HG03108 (cell line): ENCODE measurements around the gene SPNS2.

ENCODE experiments used
- ATAC-seq: cut with Tn5 transposase; IDR thresholded peaks from one replicate; pipeline ENCODE4 v1.9.1; 2021; ENCODE audit warnings: moderate library complexity; ENCODE audit not compliant: unreplicated experiment

The SPNS2 gene, protein sequence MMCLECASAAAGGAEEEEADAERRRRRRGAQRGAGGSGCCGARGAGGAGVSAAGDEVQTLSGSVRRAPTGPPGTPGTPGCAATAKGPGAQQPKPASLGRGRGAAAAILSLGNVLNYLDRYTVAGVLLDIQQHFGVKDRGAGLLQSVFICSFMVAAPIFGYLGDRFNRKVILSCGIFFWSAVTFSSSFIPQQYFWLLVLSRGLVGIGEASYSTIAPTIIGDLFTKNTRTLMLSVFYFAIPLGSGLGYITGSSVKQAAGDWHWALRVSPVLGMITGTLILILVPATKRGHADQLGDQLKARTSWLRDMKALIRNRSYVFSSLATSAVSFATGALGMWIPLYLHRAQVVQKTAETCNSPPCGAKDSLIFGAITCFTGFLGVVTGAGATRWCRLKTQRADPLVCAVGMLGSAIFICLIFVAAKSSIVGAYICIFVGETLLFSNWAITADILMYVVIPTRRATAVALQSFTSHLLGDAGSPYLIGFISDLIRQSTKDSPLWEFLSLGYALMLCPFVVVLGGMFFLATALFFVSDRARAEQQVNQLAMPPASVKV

DNA sequence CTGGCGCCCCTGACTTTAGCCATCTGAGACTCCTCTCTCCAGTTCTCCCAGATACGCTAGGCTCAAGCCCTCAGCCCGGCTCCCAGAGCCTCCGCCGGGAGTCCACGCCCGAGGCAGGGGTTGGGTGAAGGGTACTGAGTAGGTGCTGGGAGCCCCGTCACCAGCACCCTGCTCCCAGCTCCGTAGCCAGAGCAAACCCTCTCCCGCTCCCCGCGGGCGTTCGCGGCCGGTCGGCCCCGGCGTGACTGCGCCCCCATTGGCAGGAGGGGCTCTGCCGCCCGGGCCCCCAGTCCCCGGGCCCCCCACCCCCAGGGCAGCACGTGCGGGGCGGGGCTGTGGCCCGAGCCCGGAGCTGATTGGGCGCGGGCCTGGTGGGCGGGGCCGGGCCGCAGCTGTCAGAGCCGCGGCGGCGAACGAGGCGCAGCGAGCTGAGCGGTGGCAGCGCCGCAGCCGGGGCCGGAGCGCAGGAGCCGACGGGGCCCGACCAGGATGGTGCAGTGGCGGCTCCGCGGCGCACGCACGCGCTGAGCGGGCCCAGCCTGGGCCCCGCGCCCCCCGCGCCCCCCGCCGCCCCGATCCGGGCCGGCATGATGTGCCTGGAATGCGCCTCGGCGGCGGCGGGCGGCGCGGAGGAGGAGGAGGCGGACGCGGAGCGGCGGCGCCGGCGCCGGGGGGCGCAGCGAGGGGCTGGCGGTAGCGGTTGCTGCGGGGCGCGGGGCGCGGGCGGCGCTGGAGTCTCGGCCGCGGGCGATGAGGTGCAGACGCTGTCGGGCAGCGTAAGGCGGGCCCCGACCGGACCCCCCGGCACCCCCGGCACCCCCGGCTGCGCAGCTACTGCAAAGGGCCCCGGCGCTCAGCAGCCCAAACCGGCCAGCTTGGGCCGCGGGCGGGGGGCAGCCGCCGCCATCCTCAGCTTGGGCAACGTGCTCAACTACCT is at the start of gene SPNS2:
TSS of gene SPNS2 (plus strand) at position 421 of the 937 bp plus-strand sequence. CDS start at position 588, 167 bp downstream.
- ATAC-seq: peak; percentile 63

- no peak for ATAC-seq
Measured at GRCh38 chr17:4449736-4450135, 48.9 kb upstream of the SPNS2 start.

DNA sequence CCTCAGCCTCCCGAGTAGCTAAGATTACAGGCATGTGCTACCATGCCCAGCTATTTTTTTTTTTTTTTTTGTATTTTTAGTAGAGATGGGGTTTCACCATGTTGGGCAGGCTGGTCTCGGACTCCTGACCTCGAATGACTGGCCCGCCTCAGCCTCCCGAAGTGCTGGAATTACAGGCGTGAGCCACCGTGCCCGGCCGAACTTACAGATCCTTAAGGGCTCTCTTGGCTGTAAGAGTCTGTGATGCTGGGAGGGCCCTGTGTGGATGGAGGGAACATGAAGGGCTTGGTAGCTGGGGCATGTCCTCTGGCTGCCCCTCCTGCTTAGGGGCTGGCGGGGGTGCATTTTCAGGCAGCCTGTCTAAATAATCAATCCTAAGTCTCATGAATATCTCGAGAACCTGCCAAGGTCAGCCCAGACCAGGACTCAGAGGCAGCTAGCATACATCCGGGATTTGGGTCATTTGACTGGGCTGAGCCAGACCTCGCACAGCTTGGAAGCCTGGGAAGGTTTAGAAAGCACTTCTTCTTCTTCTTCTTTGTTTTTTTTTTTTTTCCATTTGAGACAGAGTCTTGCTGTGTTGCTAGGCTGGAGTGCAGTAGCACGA is 47.9 kb upstream of the SPNS2 start:
- ATAC-seq: no peak

DNA sequence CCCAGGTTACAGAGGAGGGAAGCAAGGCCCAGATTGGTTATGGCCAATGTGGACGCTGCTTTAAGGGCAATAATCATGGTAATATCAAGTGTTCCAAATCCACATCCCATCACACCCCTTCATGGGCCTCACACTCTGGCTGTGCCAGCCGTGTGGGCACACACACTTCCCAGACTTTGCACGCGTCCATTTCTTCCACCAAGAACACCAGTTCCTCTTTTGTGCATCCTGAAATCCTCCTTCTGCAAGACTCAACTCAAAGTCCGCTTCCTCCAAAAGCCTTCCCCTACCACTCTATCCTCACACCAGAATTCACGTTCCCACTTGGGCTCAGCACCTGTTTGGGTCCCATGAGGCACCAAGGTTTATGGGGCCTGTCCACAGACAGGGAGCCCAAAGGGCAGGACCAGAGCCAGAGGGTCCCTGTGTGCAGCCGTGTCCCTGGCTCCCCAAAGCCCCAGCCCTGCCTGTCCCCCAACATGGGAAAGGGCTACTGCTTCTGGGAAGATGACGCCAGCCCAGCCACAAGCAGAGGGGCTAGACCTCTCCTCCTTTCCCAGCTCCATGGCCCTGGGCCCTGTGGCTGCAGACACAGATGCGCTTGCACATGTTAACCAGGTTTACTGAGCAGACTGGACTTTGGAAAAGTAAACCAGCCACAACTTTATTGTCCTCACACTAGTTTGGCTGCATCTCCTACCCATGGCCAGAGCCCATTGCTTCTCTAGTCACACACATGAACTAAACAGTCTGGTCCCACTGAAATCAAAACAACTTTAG is 44.7 kb upstream of the SPNS2 start:
- ATAC-seq: no peak

DNA sequence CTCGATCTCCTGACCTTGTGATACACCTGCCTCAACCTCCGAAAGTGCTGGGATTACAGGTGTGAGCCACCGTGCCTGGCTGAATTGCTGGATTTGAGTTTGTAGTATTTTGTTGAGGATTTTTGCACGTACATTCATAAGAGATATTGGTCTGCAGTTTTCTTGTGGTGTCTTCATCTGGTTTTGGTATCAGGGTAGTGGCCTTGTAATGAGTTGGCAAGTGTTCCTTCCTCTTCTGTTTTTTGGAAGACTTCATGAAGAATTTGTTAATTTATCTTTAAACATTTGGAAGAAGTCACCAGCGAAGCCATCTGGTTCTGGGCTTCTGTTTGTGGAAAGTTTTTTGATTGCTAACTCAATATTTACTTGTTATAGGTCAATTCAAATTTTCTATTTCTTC is 38.0 kb upstream of the SPNS2 start:
- no peak for ATAC-seq

GRCh38 chr17:4463818-4464476 is 34.7 kb upstream of the SPNS2 start:
- ATAC-seq: no peak

- ATAC-seq: no peak
Measured at GRCh38 chr17:4465786-4466185, 32.9 kb upstream of the SPNS2 start.

- ATAC-seq: no peak
Measured at GRCh38 chr17:4467287-4467686, 31.4 kb upstream of the SPNS2 start.

- ATAC-seq: no peak
Measured at GRCh38 chr17:4469552-4469951, 29.1 kb upstream of the SPNS2 start.

- no peak for ATAC-seq
Measured at GRCh38 chr17:4472286-4472685, 26.4 kb upstream of the SPNS2 start.

GRCh38 chr17:4474093-4474492 is 24.6 kb upstream of the SPNS2 start:
- no peak for ATAC-seq

GRCh38 chr17:4475001-4475400 is 23.7 kb upstream of the SPNS2 start:
- no peak for ATAC-seq

DNA sequence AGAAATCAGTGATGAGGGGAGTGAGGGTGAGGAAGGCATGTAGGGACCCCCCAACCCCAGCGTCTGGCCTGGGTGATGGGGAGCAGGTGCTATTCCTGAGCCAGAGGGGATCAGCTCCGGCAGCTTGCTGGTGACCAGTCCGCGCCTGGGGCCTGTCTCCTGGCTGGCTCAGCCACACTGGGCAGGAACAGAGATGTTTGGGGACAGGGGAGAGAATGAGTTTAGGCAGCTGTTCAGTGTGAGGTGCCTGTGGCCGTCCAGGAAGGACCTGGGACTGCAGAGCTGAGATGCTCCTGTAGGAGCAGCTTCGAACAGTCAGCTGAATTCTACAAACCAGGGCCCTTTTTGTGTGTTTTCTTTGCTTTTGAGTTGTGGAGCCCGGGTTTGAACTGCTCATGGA is 23.2 kb upstream of the SPNS2 start:
- no peak for ATAC-seq

- no peak for ATAC-seq
Measured at GRCh38 chr17:4476017-4476416, 22.7 kb upstream of the SPNS2 start.

GRCh38 chr17:4476511-4477070 is 22.1 kb upstream of the SPNS2 start:
- ATAC-seq: no peak

- ATAC-seq: no peak
Measured at GRCh38 chr17:4477255-4477791, 21.4 kb upstream of the SPNS2 start.

DNA sequence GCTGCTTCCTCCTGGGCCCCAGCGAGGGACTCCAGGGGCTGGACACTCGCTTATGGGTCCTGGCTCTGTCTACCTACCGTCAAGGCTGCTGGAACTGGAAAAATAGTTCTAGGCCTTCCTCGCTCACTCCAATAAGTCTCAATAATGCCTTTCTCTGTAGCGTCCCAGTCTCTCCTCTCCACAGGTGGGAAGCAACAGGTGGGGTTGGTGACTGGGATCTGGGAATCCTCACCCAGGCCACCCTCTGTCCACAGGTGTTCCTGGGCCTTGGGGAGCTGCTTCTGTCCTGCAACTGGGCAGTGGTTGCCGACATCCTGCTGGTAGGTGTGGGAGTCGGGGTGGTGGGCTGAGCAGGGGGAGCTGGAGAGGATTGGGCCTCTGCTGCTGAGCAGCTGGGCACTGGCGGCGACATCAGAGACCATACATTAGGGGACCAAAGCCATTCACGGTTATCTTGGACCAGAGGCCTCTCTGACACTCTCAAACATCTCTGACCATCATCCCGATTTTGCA is 20.3 kb upstream of the SPNS2 start:
- no peak for ATAC-seq

GRCh38 chr17:4479340-4479981 is 19.2 kb upstream of the SPNS2 start:
- no peak for ATAC-seq
